Fibroblast of upper back skin (primary cell): ENCODE data around the gene KCNQ1OT1.

Experiments used
- DNase-seq: peaks from one replicate; pipeline ENCODE4 v3.0.0-alpha.2; 2013

KCNQ1OT1 gene

DNA sequence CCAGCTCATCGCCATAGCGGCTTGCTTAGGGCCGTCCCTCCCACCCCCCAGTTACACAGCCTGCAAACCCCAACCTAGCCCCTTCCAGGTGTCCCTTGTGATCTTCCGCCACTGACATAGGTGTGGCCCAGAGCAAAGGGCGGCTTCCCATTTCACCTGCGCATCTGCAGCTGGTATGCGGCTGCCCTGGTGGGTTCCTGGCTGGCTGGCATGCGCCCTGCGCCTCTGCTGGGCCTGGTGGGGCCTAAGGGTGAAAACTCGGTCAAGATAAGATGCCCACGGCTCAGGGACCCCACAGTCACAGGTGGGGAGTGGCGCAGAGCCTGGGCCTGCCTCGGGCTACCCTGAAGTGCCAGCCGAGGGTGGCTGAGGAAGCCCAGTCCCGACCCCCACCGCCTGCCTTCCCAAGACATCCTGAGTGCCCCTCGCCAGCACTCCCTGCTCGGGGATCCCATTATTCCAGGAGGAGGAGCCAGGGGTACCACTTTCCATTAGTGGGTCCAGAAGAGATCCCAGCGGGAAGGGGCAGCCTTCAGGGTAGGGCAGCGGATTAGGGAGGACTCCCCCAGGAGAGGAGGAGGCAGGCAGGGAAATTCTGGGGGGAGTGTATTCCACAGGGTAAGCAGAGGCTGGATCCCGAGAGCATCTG, 36.9 kb upstream of the KCNQ1OT1 start:
- no peak for DNase-seq

GRCh38 chr11:2735053-2735589, 35.3 kb upstream of the KCNQ1OT1 start:
- DNase-seq = no peak

- no peak for DNase-seq
Measured at GRCh38 chr11:2734181-2735052, 34.6 kb upstream of the KCNQ1OT1 start.

DNA sequence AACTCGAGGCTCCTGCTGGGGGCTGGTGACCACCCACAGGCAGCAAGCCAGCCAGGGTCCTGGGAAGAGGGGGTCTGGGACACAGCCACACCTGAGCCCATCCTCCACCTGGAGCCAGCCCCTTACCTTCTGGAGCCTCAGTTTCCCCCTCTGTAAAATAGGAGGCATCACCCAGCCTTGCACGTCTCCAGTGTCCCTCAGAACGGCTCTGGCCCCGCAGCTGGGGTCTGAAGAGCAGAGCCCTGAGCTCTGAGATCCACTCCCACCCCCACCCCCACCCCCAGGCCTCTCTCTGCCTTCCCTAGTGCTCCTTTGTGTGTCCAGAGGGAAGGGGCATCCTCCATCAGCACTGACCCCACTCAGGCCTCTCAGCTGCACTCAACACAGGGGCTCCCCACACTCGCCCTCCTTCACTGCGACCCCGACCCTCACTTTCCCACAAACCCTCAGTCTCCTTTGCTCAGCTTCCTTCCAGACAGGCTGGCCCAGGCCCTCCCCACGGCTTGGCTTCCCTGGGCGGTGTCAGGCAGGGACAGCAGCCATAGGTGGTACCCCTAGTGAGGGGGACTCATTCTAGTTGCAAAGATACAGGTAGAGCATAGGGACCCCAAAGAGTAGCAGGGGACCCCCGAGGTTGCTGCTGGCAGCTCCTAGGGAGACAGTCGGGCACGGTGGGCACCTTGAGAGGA, 33.3 kb upstream of the KCNQ1OT1 start:
- DNase-seq = no peak

DNA sequence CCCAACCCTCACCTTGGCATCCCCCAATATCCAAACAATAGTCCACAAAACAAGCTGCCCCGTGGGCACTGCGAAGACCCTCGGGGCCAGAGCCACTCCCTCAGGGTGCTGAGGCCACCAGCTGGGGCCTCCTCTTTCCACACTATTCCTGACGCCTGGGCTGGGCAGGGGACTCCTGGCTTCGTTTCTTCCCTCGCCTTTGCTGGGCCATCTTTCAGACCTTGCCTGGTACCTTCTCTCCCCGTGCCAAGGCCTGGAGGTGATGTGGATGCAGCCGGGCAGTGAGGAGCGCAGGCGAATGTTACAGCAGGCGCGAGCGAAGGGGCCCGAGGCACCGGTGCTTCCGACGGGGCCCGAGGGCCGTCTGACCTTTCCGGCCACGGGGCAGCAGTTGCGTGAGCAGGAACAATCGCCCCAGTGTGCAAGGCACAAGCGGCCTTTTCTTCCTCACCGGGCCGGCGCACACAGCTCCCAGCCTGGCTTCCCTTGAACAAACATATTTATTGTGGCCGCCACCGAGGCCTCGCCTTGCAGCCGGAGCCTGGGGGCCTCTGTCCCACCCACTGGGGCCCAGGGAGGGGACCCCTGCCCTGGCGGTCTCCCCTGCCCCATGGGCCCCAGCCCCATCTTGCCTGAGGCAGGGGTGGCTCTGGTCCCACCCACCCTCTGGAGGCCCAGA, 32.6 kb upstream of the KCNQ1OT1 start:
- DNase-seq = no peak

DNA sequence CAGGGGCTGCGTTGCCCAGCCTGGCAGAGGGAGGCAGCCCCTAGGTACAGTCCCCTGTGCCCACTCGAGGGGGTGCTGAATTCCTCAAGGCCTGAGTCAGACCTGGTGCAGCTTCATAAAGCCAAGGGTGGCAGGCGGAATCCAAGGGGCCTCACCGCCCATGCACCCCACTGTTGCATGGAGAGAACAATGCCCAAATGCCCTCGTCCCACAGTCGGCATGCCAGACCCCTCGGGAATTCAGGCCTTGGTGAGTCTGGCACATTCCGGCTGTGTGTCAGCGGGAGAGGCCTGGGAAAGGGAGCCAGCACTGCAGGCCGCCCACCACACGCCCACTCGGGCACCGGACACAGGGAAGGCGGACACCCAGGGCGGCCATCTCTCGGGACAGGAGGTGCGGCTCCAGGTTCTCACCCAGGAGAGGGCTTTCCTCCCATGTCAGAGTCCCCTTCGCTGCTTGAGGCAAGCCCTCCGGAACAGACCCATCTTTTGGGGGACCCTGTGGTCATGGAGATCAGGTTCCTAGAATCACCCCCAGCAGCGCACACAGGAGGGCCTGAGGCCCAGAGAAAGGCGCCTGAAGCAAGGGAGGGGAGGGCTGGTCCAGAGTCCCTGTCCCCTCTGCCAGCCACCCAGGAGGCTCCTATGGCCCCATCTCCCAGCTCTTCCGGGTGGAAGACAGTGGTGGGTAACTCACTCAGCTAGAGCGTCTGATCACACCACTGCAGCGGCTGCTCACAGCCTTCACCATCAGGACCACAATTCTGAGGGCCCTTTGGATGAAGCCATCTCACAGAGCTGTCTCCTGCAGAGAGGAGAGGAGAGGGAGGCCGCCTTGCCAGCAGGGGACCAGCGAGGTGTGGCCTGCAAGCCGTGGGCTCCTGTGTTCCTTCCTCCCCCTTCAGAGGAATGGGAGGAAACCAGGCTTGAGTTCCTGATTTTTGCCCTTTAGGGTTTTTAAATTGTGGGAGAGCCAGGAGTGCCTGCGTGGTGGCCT, 31.6 kb upstream of the KCNQ1OT1 start:
- DNase-seq = no peak

GRCh38 chr11:2730272-2731129, 30.7 kb upstream of the KCNQ1OT1 start:
- DNase-seq = no peak

- no peak for DNase-seq
Measured at GRCh38 chr11:2729841-2730240, 30.0 kb upstream of the KCNQ1OT1 start.

DNA sequence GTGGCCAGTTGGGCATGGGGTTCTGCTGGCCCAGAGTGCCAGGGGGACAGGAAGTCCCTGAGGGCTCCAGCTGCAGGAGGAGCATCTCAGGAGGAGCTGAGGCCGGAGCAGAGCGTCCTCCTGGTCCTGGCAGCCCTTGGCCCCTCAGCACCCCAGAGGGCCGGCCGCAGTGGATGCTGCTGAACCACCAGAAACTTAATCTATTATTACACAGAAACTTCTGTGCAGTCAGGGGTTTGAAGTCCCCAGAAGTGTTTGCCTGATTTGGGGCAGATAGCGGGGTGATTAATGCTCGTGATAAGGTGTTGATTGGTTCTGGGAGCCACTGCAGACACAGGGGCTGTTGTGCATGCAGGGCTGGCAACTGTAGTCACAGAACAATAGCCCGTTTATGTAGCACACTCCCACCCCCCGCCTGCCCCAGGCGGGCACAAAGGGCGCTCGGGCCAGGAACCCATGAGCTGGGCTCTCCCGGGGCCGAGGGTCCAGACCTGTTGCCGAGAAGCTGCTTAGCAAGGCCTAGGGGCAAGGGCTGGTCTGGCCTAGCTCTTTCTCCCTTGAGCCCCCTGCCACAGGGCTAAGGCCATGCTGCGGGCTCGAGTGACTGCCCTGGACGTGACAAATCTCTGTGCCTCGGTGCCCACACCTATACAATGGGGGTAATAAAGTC, 29.0 kb upstream of the KCNQ1OT1 start:
- no peak for DNase-seq

GRCh38 chr11:2728128-2728662, 28.4 kb upstream of the KCNQ1OT1 start:
- DNase-seq = no peak

DNA sequence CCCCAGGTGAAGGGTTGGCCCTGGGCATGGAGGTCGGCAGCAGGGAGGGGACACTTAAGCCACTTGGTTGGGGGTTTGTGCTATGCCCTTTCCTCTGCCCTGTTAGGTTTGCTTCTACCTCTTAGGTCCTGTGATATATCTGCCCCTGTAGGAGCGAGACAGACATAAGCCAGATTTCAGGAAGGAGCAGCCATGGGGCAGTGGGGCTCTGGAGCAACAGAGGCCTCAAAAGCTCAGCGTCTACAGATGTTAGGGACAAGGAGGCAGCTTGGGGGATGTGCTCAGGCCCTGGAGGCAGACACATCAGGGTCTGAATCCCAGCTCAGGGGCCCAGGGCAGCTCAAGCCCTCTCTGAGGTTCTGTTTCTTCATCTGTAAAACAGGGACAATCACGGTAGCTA, 27.2 kb upstream of the KCNQ1OT1 start:
- no peak for DNase-seq

- peak; percentile 77 for DNase-seq
Measured at GRCh38 chr11:2725368-2726300, 25.8 kb upstream of the KCNQ1OT1 start.

DNA sequence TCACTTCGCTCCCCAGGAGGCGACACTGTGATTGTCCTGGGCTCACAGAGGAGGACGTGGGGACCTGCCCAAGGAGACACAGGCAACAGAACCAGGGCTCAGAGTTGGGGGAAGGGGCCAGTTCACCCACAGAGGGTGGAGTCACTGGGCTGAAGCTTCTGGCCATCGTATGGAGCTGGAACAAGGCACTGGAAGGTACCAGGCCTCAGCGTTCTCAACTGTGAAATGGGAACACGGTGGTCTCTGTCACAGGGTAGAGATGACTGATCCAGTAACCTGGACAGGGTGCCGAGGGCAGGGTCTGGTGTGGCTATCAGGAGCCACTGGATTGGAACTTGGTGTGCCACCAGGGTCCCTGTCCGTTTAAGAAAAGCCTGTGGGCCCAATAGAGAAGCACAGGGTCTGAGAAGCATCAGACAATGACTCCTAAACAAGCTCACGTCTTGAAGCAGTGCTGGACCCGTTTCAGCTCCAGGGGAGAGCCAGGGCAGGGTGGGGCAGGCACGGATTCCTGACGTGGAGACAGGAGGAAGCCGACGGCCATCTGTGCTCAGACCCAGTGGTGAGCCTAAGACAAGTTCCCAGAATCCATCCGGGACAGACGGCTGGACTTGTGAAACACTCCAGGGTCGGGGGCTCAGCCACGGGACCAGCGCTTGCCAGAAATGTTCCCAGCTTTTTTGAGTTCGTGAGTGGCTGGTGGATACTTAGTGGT, 25.0 kb upstream of the KCNQ1OT1 start:
- DNase-seq = peak; percentile 56

- no peak for DNase-seq
Measured at GRCh38 chr11:2724104-2724503, 24.3 kb upstream of the KCNQ1OT1 start.

GRCh38 chr11:2722955-2723354, 23.2 kb upstream of the KCNQ1OT1 start:
- no peak for DNase-seq

DNA sequence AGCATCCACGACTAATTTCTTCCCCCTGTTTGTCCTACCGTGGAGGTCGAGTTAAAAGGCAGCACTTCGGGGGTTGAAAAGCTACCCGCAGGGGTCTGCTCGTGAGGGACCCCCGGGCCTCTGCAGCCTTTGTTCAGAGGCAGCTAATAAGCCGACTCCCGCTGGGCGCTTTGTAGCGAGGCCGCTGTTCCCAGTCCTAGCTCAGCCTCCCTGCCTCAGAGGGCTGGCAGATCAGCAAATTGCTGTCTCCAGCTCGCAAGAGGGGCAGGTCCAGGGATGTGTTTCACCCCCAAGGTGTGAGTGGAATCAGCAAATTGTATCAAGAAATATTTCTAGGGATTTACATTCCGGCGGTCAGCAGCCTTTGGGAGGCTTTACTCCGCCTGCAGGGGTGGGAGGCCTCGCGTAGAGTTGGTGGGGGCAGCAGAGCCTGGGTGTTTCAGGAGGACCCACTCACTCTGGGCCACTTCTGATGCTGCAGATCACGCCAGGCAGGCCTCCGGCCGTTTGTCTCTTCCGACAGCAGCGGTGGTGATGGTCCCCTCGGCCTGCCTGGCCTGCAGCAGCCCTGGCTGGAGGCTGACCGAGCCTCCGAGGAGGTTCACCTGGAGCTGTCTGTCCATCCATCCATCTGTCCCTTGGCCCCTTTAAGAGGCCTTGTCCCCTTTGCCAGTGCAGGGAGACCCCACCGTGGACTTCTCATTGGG, 21.6 kb upstream of the KCNQ1OT1 start:
- no peak for DNase-seq
